AG09319 (cell line): Measurements from ENCODE around the gene C1orf232.
A peak's percentile ranks its signal among the peaks of the same experiment; 100 is the strongest.

ENCODE experiments used
- DNase-seq: peaks from one replicate; pipeline ENCODE4 v3.0.0-alpha.2; 2010; ENCODE audit warnings: low read depth; ENCODE audit errors: extremely low read depth
- TF ChIP-seq, protein P1 (sequence below): IDR thresholded peaks from 2 replicates; pipeline ENCODE4 v1.5.1; 2011; ENCODE audit warnings: low read depth, mild to moderate bottlenecking, inconsistent platforms, low read length, moderate library complexity

The C1orf232 gene

DNA sequence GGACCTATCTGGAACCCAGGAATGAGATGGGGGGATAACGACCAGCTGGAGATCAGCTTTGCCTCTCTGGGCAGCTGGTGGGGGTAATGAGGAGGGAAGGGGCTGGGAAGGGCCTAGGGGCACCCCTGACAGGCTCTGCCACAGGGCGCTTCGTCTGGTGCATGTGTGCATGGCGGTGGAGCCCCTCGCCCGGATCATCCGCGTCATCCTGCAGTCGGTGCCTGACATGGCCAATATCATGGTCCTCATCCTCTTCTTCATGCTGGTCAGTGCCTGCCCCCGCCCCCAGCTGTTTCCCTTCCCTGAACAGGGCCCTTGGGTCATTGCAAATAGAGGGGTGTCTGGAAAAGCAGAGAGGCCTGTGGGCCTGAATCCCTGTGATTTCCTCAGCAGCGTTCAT lies 29.1 kb upstream of the C1orf232 start:
- TF ChIP-seq, protein P1, sequence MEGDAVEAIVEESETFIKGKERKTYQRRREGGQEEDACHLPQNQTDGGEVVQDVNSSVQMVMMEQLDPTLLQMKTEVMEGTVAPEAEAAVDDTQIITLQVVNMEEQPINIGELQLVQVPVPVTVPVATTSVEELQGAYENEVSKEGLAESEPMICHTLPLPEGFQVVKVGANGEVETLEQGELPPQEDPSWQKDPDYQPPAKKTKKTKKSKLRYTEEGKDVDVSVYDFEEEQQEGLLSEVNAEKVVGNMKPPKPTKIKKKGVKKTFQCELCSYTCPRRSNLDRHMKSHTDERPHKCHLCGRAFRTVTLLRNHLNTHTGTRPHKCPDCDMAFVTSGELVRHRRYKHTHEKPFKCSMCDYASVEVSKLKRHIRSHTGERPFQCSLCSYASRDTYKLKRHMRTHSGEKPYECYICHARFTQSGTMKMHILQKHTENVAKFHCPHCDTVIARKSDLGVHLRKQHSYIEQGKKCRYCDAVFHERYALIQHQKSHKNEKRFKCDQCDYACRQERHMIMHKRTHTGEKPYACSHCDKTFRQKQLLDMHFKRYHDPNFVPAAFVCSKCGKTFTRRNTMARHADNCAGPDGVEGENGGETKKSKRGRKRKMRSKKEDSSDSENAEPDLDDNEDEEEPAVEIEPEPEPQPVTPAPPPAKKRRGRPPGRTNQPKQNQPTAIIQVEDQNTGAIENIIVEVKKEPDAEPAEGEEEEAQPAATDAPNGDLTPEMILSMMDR = no peak
- no peak for DNase-seq

GRCh38 chr1:26197301-26197700 lies 28.5 kb upstream of the C1orf232 start:
- DNase-seq = no peak
- TF ChIP-seq, protein P1 = no peak

DNA sequence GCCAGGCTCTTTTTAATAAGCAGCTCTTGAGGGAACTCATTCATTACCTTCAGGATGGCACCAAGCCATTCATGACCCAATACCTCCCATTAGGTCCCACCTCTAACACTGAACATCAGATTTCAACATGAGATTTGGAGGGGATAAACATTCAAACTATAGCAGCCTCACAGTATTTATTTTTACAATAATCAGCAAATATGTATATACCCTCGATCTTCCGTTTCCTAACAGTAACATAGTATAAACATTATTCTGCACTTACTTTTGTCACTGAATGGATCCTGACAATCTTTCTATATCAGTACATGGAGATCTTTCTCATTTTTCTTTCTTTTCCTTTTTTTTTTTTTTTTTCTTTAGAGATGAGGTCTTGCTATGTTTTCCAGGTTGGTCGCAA lies 27.0 kb upstream of the C1orf232 start:
- DNase-seq = no peak
- TF ChIP-seq, protein P1 = no peak

- DNase-seq = no peak
- TF ChIP-seq, protein P1 = no peak
Observed at GRCh38 chr1:26191739-26192138, 23.0 kb upstream of the C1orf232 start.

GRCh38 chr1:26190373-26190987 lies 21.7 kb upstream of the C1orf232 start, which contains the start of gene CATSPER4:
TSS of gene CATSPER4 (plus strand) at chr1:26190602. CDS start at chr1:26190628, 26 bp downstream.
- TF ChIP-seq, protein P1 = peak; percentile 8; the same call in 1 of the 2 replicates
- DNase-seq = no peak

- TF ChIP-seq, protein P1 = no peak
- DNase-seq = no peak
Observed at GRCh38 chr1:26189751-26190275, 21.1 kb upstream of the C1orf232 start.

- TF ChIP-seq, protein P1 = no peak
- no peak for DNase-seq
Observed at GRCh38 chr1:26189331-26189730, 20.6 kb upstream of the C1orf232 start.
